Measurements from ENCODE around the gene PRR9.
"Not testable (repeated sequence)": the region's sequence is repeated elsewhere in the genome, so short reads cannot be mapped to it uniquely, and the experiment has no call there.

PRR9 gene

GRCh38 chr1:153212201-153212600 is 5.2 kb upstream of the PRR9 start:
- no peak overlapping the region for H3K4me3 ChIP-seq (ENCODE audit: low read length)
- no peak for TF ChIP-seq CTCF (IDR thresholded peaks at IDR 0.05; ENCODE audit: insufficient read depth, low read depth, low read length, missing control alignments)
- DNase-seq (ENCODE audit: low read depth): no peak

GRCh38 chr1:153213519-153213918 is 3.9 kb upstream of the PRR9 start:
- no peak for TF ChIP-seq CTCF (IDR thresholded peaks at IDR 0.05; ENCODE audit: insufficient read depth, low read depth, low read length, missing control alignments)
- no peak for DNase-seq (ENCODE audit: low read depth)
- no peak overlapping the region for H3K4me3 ChIP-seq (ENCODE audit: low read length)

- H3K4me3 ChIP-seq (ENCODE audit: low read length): no peak overlapping the region
- no peak for TF ChIP-seq CTCF (IDR thresholded peaks at IDR 0.05; ENCODE audit: insufficient read depth, low read depth, low read length, missing control alignments)
- no peak for DNase-seq (ENCODE audit: low read depth)
These were observed 496 bp downstream of the PRR9 start for GRCh38 chr1:153217744-153218416.

- no peak for TF ChIP-seq CTCF (IDR thresholded peaks at IDR 0.05; ENCODE audit: insufficient read depth, low read depth, low read length, missing control alignments)
- H3K4me3 ChIP-seq (ENCODE audit: low read length): no peak overlapping the region
- no peak for DNase-seq (ENCODE audit: low read depth)
These were observed 3.4 kb downstream of the PRR9 start for GRCh38 chr1:153220606-153221303.

- TF ChIP-seq CTCF (IDR thresholded peaks at IDR 0.05; ENCODE audit: insufficient read depth, low read depth, low read length, missing control alignments): peak; percentile 71
- DNase-seq (ENCODE audit: low read depth): peak; percentile 68
- H3K4me3 ChIP-seq (ENCODE audit: low read length): not testable (repeated sequence)
These were observed 5.9 kb downstream of the PRR9 start for GRCh38 chr1:153223040-153223891.

GRCh38 chr1:153227810-153228209 is 10.4 kb downstream of the PRR9 start:
- no peak for TF ChIP-seq CTCF (IDR thresholded peaks at IDR 0.05; ENCODE audit: insufficient read depth, low read depth, low read length, missing control alignments)
- no peak for DNase-seq (ENCODE audit: low read depth)
- H3K4me3 ChIP-seq (ENCODE audit: low read length): no peak overlapping the region
